ENCODE data around the gene F5.

Gene F5

DNA sequence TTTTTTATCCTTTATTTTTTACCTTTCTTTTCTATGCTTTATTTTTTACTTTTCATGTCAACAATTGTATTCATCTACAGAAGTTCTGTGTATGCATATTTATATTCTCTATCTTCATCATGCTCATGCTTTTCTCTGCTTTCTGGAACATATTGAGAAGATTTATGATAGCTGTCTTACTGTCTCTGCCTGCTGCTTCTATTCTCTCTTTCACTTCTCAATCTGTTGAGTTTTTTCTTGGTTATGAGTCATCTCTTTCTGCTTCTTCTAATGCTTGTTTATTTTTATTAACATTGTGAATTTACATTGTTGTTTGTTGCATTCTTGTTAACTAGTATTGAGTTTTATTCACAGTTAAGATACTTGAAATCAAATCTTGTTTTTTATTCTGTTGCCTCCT lies 22.6 kb downstream of the F5 start:
- TF ChIP-seq, protein P1, sequence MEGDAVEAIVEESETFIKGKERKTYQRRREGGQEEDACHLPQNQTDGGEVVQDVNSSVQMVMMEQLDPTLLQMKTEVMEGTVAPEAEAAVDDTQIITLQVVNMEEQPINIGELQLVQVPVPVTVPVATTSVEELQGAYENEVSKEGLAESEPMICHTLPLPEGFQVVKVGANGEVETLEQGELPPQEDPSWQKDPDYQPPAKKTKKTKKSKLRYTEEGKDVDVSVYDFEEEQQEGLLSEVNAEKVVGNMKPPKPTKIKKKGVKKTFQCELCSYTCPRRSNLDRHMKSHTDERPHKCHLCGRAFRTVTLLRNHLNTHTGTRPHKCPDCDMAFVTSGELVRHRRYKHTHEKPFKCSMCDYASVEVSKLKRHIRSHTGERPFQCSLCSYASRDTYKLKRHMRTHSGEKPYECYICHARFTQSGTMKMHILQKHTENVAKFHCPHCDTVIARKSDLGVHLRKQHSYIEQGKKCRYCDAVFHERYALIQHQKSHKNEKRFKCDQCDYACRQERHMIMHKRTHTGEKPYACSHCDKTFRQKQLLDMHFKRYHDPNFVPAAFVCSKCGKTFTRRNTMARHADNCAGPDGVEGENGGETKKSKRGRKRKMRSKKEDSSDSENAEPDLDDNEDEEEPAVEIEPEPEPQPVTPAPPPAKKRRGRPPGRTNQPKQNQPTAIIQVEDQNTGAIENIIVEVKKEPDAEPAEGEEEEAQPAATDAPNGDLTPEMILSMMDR (IDR thresholded peaks at IDR 0.05): no peak
- no peak overlapping the region for H3K4me2 ChIP-seq (ENCODE audit: low read length)
- H3K27me3 ChIP-seq (ENCODE audit: control insufficient read depth, insufficient read depth, low read length): no peaks in the 10 kb centered on the region
- no peaks in the 10 kb centered on the region for H3K36me3 ChIP-seq (ENCODE audit: control insufficient read depth, insufficient read depth, low read length)
- no peaks in the 10 kb centered on the region for H3K4me1 ChIP-seq
- H3K9me3 ChIP-seq (ENCODE audit: control insufficient read depth, low read length): no peaks in the 10 kb centered on the region
- H3K4me3 ChIP-seq (ENCODE audit: low read depth, low read length): no peak overlapping the region
- no peak overlapping the region for H3K27ac ChIP-seq
- H3K79me2 ChIP-seq: no peaks in the 10 kb centered on the region
- no peak overlapping the region for H3K9ac ChIP-seq
- H2AFZ ChIP-seq: no peak overlapping the region

- TF ChIP-seq, protein P1 (IDR thresholded peaks at IDR 0.05): no peak
- no peaks in the 10 kb centered on the region for H3K79me2 ChIP-seq
- H3K9ac ChIP-seq: no peak overlapping the region
- H3K4me2 ChIP-seq (ENCODE audit: low read length): no peak overlapping the region
- no peaks in the 10 kb centered on the region for H3K27me3 ChIP-seq (ENCODE audit: control insufficient read depth, insufficient read depth, low read length)
- no peaks in the 10 kb centered on the region for H3K36me3 ChIP-seq (ENCODE audit: control insufficient read depth, insufficient read depth, low read length)
- no peaks in the 10 kb centered on the region for H3K4me1 ChIP-seq
- no peak overlapping the region for H3K4me3 ChIP-seq (ENCODE audit: low read depth, low read length)
- H3K27ac ChIP-seq: no peak overlapping the region
- H2AFZ ChIP-seq: no peak overlapping the region
- H3K9me3 ChIP-seq (ENCODE audit: control insufficient read depth, low read length): no peaks in the 10 kb centered on the region
Observed at GRCh38 chr1:169563019-169563615, 23.2 kb downstream of the F5 start.

- Histone ChIP-seq H3K27ac (no peak overlapping the region), H3K36me3 (ENCODE audit: control insufficient read depth, insufficient read depth, low read length) (no peaks in the 10 kb centered on the region), H3K4me2 (ENCODE audit: low read length) (no peak overlapping the region), H3K4me1 (no peaks in the 10 kb centered on the region), H3K4me3 (ENCODE audit: low read depth, low read length) (no peak overlapping the region), H2AFZ (no peak overlapping the region), H3K79me2 (no peaks in the 10 kb centered on the region), H3K9me3 (ENCODE audit: control insufficient read depth, low read length) (no peaks in the 10 kb centered on the region), H3K27me3 (ENCODE audit: control insufficient read depth, insufficient read depth, low read length) (no peaks in the 10 kb centered on the region), H3K9ac (no peak overlapping the region)
- TF ChIP-seq, protein P1 (IDR thresholded peaks at IDR 0.05): no peak
Observed at GRCh38 chr1:169561692-169562091, 24.6 kb downstream of the F5 start.

DNA sequence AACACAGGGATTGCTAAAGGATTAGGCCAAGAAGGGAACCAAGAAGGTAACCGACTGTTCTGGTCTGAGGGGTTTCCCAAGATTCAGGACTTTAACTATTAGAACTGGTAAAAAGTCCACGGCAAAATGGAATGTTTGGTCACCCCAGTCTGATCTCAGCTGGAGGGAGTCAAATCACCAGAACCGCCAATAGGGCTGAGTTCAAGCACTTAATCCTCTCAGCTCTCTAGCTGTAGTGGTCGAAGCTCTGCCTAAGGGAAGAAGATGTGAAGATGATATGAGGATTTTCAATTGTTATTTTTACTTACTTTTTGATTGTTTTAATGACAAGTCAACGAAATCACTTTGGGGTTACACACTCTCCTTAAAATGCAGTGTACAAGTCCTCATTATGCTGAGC lies 29.1 kb downstream of the F5 start:
- H3K9me3 ChIP-seq (ENCODE audit: control insufficient read depth, low read length): no peaks in the 10 kb centered on the region
- no peaks in the 10 kb centered on the region for H3K4me1 ChIP-seq
- H2AFZ ChIP-seq: no peak overlapping the region
- H3K9ac ChIP-seq: no peak overlapping the region
- TF ChIP-seq, protein P1 (IDR thresholded peaks at IDR 0.05): no peak
- H3K36me3 ChIP-seq (ENCODE audit: control insufficient read depth, insufficient read depth, low read length): no peaks in the 10 kb centered on the region
- no peak overlapping the region for H3K4me3 ChIP-seq (ENCODE audit: low read depth, low read length)
- H3K4me2 ChIP-seq (ENCODE audit: low read length): no peak overlapping the region
- H3K27me3 ChIP-seq (ENCODE audit: control insufficient read depth, insufficient read depth, low read length): no peaks in the 10 kb centered on the region
- no peaks in the 10 kb centered on the region for H3K79me2 ChIP-seq
- H3K27ac ChIP-seq: no peak overlapping the region

- H3K79me2 ChIP-seq: no peaks in the 10 kb centered on the region
- H2AFZ ChIP-seq: no peak overlapping the region
- H3K4me1 ChIP-seq: no peaks in the 10 kb centered on the region
- no peak overlapping the region for H3K4me3 ChIP-seq (ENCODE audit: low read depth, low read length)
- TF ChIP-seq, protein P1 (IDR thresholded peaks at IDR 0.05): peak; percentile 32
- H3K27ac ChIP-seq: no peak overlapping the region
- no peaks in the 10 kb centered on the region for H3K27me3 ChIP-seq (ENCODE audit: control insufficient read depth, insufficient read depth, low read length)
- no peaks in the 10 kb centered on the region for H3K36me3 ChIP-seq (ENCODE audit: control insufficient read depth, insufficient read depth, low read length)
- H3K9me3 ChIP-seq (ENCODE audit: control insufficient read depth, low read length): no peaks in the 10 kb centered on the region
- no peak overlapping the region for H3K9ac ChIP-seq
- H3K4me2 ChIP-seq (ENCODE audit: low read length): no peak overlapping the region
Observed at GRCh38 chr1:169550294-169550693, 36.0 kb downstream of the F5 start.
